ENCODE measurements around the gene INAFM1.
"Not testable (repeated sequence)": the region's sequence is repeated elsewhere in the genome, so short reads cannot be mapped to it uniquely, and the experiment has no call there.

The INAFM1 gene

GRCh38 chr19:47241919-47242577 is 32.6 kb upstream of the INAFM1 start:
- DNase-seq = no peak

DNA sequence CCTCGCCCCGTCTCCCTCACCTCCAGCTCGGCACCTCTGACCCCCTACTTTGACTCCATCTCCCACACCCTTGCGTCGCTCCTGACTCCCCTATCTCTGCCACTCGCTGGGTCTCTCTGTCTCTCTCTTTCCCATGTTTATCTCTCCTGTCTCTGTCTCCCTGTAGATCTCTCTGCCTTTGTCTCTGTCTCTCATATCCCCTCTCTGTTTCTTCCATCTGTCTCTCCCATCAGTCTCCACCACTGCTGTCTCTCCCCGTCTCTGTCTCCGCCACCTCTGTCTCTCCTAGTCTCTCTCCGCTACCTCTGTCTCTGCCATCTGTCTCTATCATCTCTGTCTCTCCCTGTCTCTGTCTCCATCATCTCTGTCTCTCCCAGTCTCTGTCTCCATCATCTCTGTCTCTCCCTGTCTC is 31.3 kb upstream of the INAFM1 start:
- DNase-seq = no peak

DNA sequence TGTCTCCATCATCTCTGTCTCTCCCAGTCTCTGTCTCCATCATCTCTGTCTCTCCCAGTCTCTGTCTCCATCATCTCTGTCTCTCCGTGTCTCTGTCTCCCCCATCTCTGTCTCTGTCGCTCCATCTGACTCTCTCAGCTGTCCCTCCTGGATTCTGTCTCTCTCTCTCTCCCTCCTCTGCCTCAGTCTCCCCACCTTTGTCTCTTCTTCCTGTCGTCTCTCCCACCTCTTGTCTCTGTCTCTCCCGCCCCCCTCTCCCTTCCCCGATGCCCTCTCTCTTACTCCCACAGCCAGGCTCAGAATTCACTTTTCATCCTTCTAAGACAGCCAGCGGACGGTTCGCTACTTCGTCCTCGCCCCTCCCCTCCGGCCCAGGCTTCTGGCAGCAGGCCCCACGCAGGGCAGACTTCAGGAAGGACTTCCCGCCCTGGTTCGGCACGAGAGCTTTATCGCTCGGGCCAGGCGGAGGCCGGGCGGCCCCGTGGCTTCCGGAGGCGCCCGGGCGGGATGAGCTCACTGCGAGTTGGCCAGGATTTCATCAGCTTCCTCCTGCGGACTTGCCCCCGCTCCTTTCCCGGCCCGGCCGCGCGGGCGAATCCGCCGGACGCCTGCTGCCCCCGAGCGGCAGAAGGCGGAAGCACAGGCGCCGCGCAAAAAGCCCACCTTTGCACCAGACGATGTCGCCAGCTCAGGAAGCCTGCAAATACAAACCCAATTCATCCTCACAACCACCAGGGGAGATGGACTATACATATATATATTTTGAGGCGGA is 30.7 kb upstream of the INAFM1 start:
- peak; percentile 92 to 96 for DNase-seq

GRCh38 chr19:47247308-47247990 is 27.2 kb upstream of the INAFM1 start:
- peak; percentile 36 to 63 for DNase-seq

DNA sequence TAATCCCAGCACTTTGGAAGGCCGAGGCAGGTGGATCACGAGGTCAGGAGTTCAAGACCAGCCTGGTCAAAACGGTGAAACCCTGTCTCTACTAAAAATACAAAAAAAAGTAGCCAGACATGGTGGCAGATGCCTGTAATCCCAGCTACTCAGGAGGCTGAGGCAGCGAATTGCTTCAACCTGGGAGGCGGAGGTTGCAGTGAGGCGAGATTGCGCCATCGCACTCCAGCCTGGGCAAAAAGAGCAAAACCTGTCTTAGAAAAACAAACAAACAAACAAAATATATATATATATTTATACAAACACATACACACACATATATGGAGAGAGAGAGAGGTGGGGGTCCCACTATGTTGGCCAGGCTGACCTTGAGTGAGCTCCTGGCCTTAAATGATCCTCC is 21.7 kb upstream of the INAFM1 start:
- not testable (repeated sequence) for DNase-seq

GRCh38 chr19:47253467-47253881 is 21.2 kb upstream of the INAFM1 start:
- DNase-seq = no peak

DNA sequence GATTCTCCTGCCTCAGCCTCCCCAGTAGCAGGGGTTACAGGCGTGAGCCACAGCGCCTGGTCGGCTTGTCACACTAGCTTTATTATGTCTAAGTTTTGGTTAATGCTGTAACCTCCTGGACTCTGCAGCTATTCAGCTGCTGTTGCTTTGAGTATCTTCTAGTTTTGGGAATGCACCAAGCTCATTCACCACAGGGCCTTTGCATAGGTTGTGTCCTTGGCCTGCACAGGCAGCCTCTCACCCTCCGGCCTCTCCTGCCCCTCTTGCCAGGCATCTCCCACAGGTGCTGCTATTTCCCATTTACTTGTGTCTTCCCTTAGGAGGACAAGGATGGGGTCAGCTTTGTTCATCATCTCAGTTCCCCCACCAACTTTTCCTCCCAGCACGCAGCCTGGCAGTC is 20.7 kb upstream of the INAFM1 start:
- no peak for DNase-seq

DNA sequence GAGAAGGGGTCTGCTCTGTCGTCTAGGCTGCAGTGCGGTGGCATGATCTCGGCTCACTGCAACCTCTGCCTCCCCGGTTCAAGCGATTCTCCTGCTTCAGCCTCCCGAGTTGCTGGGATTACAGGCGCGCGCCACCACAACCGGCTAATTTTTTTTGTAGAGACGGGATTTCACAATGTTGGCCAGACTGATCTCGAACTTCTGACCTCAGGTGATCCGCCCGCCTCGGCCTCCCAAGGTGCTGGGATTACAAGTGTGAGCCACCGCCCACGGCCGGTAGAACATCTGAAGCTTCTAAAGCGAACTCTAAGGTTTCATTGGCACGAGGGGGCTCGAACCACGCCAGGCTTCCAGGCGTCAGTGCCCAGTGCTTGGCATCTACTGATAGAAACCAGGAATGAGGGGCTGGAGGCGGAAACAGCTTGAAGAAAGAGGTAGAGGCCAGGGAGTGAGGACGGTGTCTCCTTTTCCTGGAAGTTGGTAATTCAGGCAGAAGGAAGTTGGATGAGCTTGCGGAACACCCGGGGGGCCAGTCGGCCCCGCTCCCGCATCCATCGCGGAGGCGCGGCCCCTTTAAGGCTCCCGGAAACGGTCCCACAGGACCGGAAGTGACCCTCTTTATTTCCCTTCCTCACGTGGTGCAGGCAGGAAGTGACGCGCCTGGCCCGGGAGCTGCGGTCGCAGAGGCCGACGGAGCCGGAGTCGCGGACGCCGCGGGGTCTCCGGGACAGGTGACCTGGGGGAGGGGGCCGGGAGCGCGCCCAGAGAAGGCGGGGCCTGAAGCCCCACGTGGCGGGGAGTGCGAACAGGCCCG is 18.6 kb upstream of the INAFM1 start, which contains the start of gene CCDC9:
Gene CCDC9 (plus strand): TSS at position 647 of the 814 bp plus-strand sequence. CDS start 1,876 bp downstream, outside the sequence.
- DNase-seq = peak; percentile 99 to 100

DNA sequence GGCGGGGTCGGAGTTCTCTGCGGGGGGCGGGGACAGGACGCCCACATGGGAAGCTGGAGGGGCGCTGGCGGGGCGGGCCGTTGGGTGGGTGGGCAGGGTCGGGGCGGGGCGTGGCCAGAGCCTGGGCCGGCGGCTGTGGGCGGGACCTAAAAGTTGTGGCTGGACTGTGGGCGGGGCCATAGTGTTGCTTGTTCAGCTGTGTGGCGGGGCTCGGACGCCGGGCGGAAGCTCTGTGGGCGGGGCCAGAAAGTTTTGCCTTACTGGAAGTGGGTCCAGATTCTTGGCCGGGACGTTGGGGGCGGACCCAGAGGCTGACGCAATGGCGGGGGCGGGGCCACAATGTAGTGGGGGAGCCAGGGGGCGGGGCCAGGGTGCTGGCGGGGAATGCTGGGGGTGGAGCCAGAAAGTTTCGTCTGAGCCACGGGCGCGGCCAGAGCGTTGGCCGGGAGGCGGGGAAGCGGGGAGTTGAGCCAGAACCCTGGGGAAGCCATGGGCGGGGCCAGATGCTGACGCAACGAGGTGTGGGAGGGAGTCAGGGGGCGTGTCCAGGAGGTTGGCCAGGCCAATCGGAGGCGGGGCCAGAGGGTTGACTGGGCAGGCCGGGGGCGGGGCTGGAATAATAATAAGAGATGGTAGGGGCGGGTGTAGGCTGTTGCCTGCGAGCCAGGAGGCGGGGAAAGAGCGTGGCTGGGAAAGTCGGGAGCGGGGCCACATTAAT is 17.8 kb upstream of the INAFM1 start:
- DNase-seq = peak; percentile 100

- DNase-seq = no peak
These were observed 17.1 kb upstream of the INAFM1 start for GRCh38 chr19:47257411-47258169.

DNA sequence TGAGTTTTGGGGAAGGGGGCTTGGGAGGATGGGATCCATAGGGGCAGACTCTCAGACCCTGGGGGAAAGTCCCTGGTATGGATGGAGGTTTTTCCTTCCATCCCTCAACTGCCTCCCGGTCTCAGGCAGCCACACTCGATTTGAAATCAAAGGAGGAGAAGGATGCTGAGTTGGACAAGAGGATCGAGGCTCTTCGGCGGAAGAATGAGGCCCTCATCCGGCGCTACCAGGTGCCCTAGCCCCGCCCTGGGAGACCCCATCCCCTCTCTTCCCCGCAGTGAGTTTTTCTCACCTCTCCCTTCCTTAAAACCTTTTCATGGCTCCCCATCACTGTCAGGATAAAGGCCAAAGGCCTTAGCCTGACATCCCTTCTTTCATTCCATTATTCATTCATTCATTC is 16.3 kb upstream of the INAFM1 start:
- no peak for DNase-seq

- no peak for DNase-seq
These were observed 15.7 kb upstream of the INAFM1 start for GRCh38 chr19:47258895-47259555.

- no peak for DNase-seq
These were observed 14.2 kb upstream of the INAFM1 start for GRCh38 chr19:47260476-47260875.

- DNase-seq = not testable (repeated sequence)
These were observed 12.5 kb upstream of the INAFM1 start for GRCh38 chr19:47261946-47262793.

- no peak for DNase-seq
These were observed 10.1 kb upstream of the INAFM1 start for GRCh38 chr19:47264629-47265028.

DNA sequence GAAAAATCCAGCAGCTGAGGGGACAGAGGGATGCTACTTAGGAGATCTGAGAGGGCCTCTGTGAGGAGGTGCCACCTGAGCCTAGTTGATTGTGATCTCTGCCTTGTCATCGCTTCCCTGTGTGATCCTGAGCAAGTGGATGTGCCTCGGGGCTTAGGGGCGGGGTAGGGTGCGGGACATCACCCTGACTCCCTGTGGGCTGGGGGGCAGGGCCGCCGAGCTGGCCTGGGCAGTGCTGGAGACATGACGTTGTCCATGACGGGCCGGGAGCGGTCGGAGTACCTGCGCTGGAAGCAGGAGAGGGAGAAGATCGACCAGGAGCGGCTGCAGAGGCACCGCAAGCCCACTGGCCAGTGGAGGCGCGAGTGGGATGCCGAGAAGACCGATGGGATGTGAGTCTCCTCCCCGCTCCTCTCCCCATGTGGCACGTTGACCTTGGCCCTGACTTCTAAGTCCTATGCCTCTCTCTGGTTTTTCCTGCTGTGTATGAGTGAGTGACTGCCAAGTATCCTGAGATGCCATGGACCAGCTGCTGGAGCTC is 8.2 kb upstream of the INAFM1 start:
- no peak for DNase-seq

- no peak for DNase-seq
These were observed 7.3 kb upstream of the INAFM1 start for GRCh38 chr19:47267350-47267759.

DNA sequence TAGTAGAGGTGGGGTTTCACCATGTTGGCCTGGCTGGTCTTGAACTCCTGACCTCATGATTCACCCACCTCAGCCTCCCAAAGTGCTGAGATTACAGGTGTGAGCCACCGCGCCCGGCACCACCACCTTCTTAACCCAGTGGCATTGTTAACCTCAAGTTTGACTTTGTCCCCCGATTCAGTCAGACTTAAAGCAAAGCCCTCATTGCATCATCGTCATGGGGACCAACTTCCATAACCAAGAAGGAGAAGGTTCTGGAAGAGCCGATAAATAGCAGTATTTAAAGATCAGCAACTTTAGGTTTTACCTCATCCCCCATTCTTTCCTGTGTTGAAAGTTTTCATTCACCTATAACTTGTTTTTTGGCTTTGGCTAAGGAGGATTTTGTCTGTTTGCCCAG is 6.7 kb upstream of the INAFM1 start:
- no peak for DNase-seq

DNA sequence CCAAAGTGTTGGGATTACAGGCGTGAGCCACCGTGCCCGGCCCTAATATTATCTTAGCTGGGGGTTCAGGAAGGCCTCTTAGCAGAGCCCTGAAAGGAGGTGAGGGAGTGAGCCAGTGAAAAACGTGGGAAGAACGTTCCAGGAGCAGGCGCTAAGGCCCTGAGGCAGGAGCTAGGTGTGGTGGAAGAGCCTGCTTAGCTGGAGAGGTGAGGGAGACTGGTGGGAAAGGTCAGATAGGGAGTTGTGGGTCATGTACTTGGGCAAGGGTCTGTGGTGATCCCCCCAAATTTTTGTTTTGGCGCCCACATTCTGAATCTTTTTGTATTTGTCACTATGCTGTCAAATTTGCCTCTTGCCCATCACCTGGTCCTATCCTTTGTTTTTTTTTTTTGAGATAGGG is 5.1 kb upstream of the INAFM1 start:
- no peak for DNase-seq

DNA sequence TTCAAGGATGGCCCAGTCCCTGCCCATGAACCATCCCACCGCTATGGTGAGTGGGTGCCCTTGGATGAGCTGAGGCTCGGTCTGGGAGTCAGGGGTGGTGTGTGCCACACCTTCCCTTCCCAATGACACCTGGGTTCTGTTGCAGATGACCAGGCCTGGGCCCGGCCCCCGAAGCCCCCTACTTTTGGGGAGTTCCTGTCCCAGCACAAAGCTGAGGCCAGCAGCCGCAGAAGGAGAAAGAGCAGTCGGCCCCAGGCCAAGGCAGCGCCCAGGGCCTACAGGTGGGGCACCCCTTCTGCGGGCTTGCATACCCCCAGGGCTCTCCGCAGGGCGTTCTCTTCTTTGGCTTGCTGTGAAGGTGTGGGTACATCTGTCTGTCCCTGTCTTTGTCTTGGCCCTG is 4.3 kb upstream of the INAFM1 start:
- DNase-seq = no peak

Measured in NCI-H1930 (cell line).